H9 (cell line): ENCODE data around the gene SMTN. TPM values are rescaled to one million over a fixed set of nuclear protein-coding genes. Genes with fewer than 3 reads are reported as not detected.

Experiments used
- DNase-seq: peaks from one replicate; pipeline ENCODE4 v3.0.0-alpha.2; 2017
- H2AFZ ChIP-seq: one replicate; pipeline ENCODE4 v1.6.1; 2013; ENCODE audit warnings: mild to moderate bottlenecking, low read length, control low read depth, moderate library complexity
- H2AK5ac ChIP-seq: 2 replicates; pipeline ENCODE4 v1.6.1; 2013; ENCODE audit warnings: low read length, control low read depth, mixed read lengths; ENCODE audit not compliant: insufficient read length
- H2BK120ac ChIP-seq: one replicate; pipeline ENCODE4 v1.6.1; 2013; ENCODE audit warnings: low read depth, mild to moderate bottlenecking, low read length, control low read depth, inconsistent platforms; ENCODE audit not compliant: poor library complexity, severe bottlenecking
- H2BK12ac ChIP-seq: 2 replicates; pipeline ENCODE4 v1.6.1; 2013; ENCODE audit warnings: low read length, control low read depth, mixed read lengths, low read depth; ENCODE audit not compliant: insufficient read length
- H2BK15ac ChIP-seq: 2 replicates; pipeline ENCODE4 v1.6.1; 2013; ENCODE audit warnings: low read depth, low read length, control low read depth
- H2BK20ac ChIP-seq: one replicate; pipeline ENCODE4 v1.6.1; 2013; ENCODE audit warnings: low read depth, mild to moderate bottlenecking, low read length, control low read depth, inconsistent platforms; ENCODE audit not compliant: poor library complexity, severe bottlenecking
- H2BK5ac ChIP-seq: 2 replicates; pipeline ENCODE4 v1.6.1; 2013; ENCODE audit warnings: low read length, control low read depth, mixed read lengths; ENCODE audit not compliant: insufficient read length
- H3K14ac ChIP-seq: 2 replicates; pipeline ENCODE4 v1.6.1; 2013; ENCODE audit warnings: low read length, control low read depth; ENCODE audit not compliant: insufficient read depth
- H3K18ac ChIP-seq: 2 replicates; pipeline ENCODE4 v1.6.1; 2013; ENCODE audit warnings: low read depth, mild to moderate bottlenecking, mixed read lengths, low read length, control low read depth; ENCODE audit not compliant: insufficient read length
- H3K23ac ChIP-seq: 2 replicates; pipeline ENCODE4 v1.6.1; 2013; ENCODE audit warnings: low read length, control low read depth, mixed read lengths, low read depth; ENCODE audit not compliant: insufficient read length
- H3K23me2 ChIP-seq: 2 replicates; pipeline ENCODE4 v1.6.1; 2013; ENCODE audit warnings: low read depth, mild to moderate bottlenecking, mixed read lengths, low read length, control low read depth; ENCODE audit not compliant: insufficient read length, poor library complexity, severe bottlenecking
- H3K27ac ChIP-seq: 2 replicates; pipeline ENCODE4 v1.5.1; 2013; ENCODE audit warnings: low read length, control low read depth, mixed read lengths, low read depth; ENCODE audit not compliant: insufficient read length
- H3K27me3 ChIP-seq: 2 replicates; pipeline ENCODE4 v1.6.1; 2013; ENCODE audit warnings: low read length, control low read depth, inconsistent platforms; ENCODE audit not compliant: insufficient read depth
- H3K4ac ChIP-seq: 2 replicates; pipeline ENCODE4 v1.6.1; 2013; ENCODE audit warnings: low read depth, mild to moderate bottlenecking, control low read depth, inconsistent platforms, low read length, moderate library complexity
- H3K4me1 ChIP-seq: 2 replicates; pipeline ENCODE4 v1.6.1; 2013; ENCODE audit warnings: low read length, control low read depth, inconsistent platforms; ENCODE audit not compliant: insufficient read depth
- H3K4me2 ChIP-seq: 2 replicates; pipeline ENCODE4 v1.6.1; 2013; ENCODE audit warnings: low read length, control low read depth, mixed read lengths; ENCODE audit not compliant: insufficient read length, insufficient read depth
- H3K56ac ChIP-seq: 2 replicates; pipeline ENCODE4 v1.6.1; 2013; ENCODE audit warnings: low read depth, mild to moderate bottlenecking, mixed read lengths, low read length, control low read depth; ENCODE audit not compliant: insufficient read length
- H3K79me1 ChIP-seq: 2 replicates; pipeline ENCODE4 v1.6.1; 2013; ENCODE audit warnings: low read depth, mild to moderate bottlenecking, moderate library complexity, low read length, control low read depth, inconsistent platforms; ENCODE audit not compliant: insufficient read depth, poor library complexity, severe bottlenecking
- H3K79me2 ChIP-seq: 2 replicates; pipeline ENCODE4 v1.6.1; 2013; ENCODE audit warnings: low read length, control low read depth, inconsistent platforms; ENCODE audit not compliant: insufficient read depth
- H3K9ac ChIP-seq: 2 replicates; pipeline ENCODE4 v1.6.1; 2013; ENCODE audit warnings: low read length, control low read depth, mixed read lengths; ENCODE audit not compliant: insufficient read length; ENCODE audit errors: extremely low read depth
- H3K9me3 ChIP-seq: one replicate; pipeline ENCODE4 v1.6.1; 2013; ENCODE audit warnings: low read depth, low read length, inconsistent platforms; ENCODE audit not compliant: control insufficient read depth
- H3T11ph ChIP-seq: one replicate; pipeline ENCODE4 v1.6.1; 2013; ENCODE audit warnings: mild to moderate bottlenecking, low read length, control low read depth, inconsistent platforms
- H4K20me1 ChIP-seq: one replicate; pipeline ENCODE4 v1.6.1; 2013; ENCODE audit not compliant: control insufficient read depth, insufficient read length, insufficient read depth
- H4K5ac ChIP-seq: 2 replicates; pipeline ENCODE4 v1.6.1; 2013; ENCODE audit warnings: low read depth, mild to moderate bottlenecking, mixed read lengths, low read length, control low read depth; ENCODE audit not compliant: insufficient read length
- H4K8ac ChIP-seq: replicated peaks from 2 replicates; pipeline ENCODE4 v1.6.1; 2013; ENCODE audit warnings: low read length, control low read depth, mixed read lengths, low read depth; ENCODE audit not compliant: insufficient read length
- H4K91ac ChIP-seq: 2 replicates; pipeline ENCODE4 v1.6.1; 2013; ENCODE audit warnings: low read depth, mild to moderate bottlenecking, moderate library complexity, mixed read lengths, low read length, control low read depth; ENCODE audit not compliant: insufficient read length
- H3K27ac Mint-ChIP-seq, 3 experiments: 2 replicates in 2 of 3; 3 replicates in 1 of 3; pipeline ENCODE4 v1.8.0; 2020 to 2021; ENCODE audit warnings: mixed read lengths in 3 of 3, mild to moderate bottlenecking in 1 of 3, moderate library complexity in 1 of 3
- H3K27me3 Mint-ChIP-seq: 2 replicates; pipeline ENCODE4 v1.8.0; 2021; ENCODE audit warnings: low read depth, mild to moderate bottlenecking, moderate library complexity, mixed read lengths
- H3K36me3 Mint-ChIP-seq, 3 experiments: 2 replicates in 2 of 3; 3 replicates in 1 of 3; pipeline ENCODE4 v1.8.0; 2020 to 2021; ENCODE audit warnings: low read depth in 3 of 3, mixed read lengths in 3 of 3; ENCODE audit not compliant: insufficient read depth in 1 of 3
- H3K4me1 Mint-ChIP-seq, 2 experiments: 2 replicates each; pipeline ENCODE4 v1.8.0; 2020; ENCODE audit warnings: mixed read lengths in 2 of 2
- H3K4me3 Mint-ChIP-seq, 2 experiments: 2 replicates in 1 of 2; 3 replicates in 1 of 2; pipeline ENCODE4 v1.8.0; 2020 to 2021; ENCODE audit warnings: mild to moderate bottlenecking in 2 of 2, mixed read lengths in 2 of 2, moderate library complexity in 1 of 2
- H3K9me3 Mint-ChIP-seq, 2 experiments: 2 replicates in 1 of 2; 3 replicates in 1 of 2; pipeline ENCODE4 v1.8.0; 2020; ENCODE audit warnings: mild to moderate bottlenecking in 2 of 2, mixed read lengths in 2 of 2, moderate library complexity in 1 of 2
- CTCF ChIP-seq: fragments of 200-600 bp; sonication (generic); conservative IDR thresholded peaks from 3 replicates; pipeline ENCODE4 v1.8.0; 2021; ENCODE audit warnings: antibody characterized with exemption, mild to moderate bottlenecking
- WGBS: extraction: QIAGEN DNeasy Blood & Tissue Kit; methylation state at CpG from one replicate; pipeline ENCODE4 v1.1.7; 2013; ENCODE audit warnings: missing lambda C conversion rate, low lambda C conversion rate, mixed read lengths; ENCODE audit not compliant: insufficient read length; ENCODE audit errors: extremely low coverage; 5-methylcytosine and 5-hydroxymethylcytosine counted together
- total RNA-seq: library from RNA; stranded (reverse); gene quantifications from 2 replicates; pipeline ENCODE4 v1.2.1, GENCODE V29; 2021

Gene SMTN
- total RNA-seq, 1 experiment from 2014 or later: 23.4 TPM

GRCh38 chr22:31091106-31091975 lies 10.2 kb downstream of the SMTN start:
- Histone ChIP-seq H3K79me2 (no peaks in the 10 kb centered on the region), H2BK5ac (no peak overlapping the region), H3K4me2 (no peak overlapping the region), H4K20me1 (no peaks in the 10 kb centered on the region), H3T11ph (no peak overlapping the region), H2AK5ac (no peak overlapping the region), H3K9ac (no peak overlapping the region), H2BK120ac (no peak overlapping the region), H2BK15ac (no peak overlapping the region), H3K79me1 (no peaks in the 10 kb centered on the region), H3K9me3 (no peaks in the 10 kb centered on the region), H3K4me1 (no peaks in the 10 kb centered on the region), H2BK12ac (no peak overlapping the region), H3K56ac (no peak overlapping the region), H4K5ac (no peak overlapping the region), H3K27me3 (no peaks in the 10 kb centered on the region), H2AFZ (no peak overlapping the region), H2BK20ac (no peak overlapping the region), H4K91ac (no peak overlapping the region), H3K23ac (no peak overlapping the region), H3K4ac (no peak overlapping the region), H3K27ac (no peak overlapping the region), H3K23me2 (no peaks in the 10 kb centered on the region), H4K8ac (no peak overlapping the region), H3K14ac (no peak overlapping the region), H3K18ac (no peak overlapping the region)
- H3K9me3 Mint-ChIP-seq: no peaks in the 10 kb centered on the region
- DNase-seq: no peak
- no peaks in the 10 kb centered on the region for H3K27me3 Mint-ChIP-seq
- peaks cover 0 to 12% of the 10 kb centered on the region in 2 experiments; a peak in 3 of 4 replicates for H3K4me1 Mint-ChIP-seq
- peaks cover 0 to 4% (median 0%) of the 10 kb centered on the region in 3 experiments; a peak in 2 of 7 replicates for H3K36me3 Mint-ChIP-seq
- WGBS: no CpG with 5 or more reads among the region's 29 CpGs
- no peak overlapping the region for H3K27ac Mint-ChIP-seq
- H3K4me3 Mint-ChIP-seq: no peak overlapping the region
- no peak for TF ChIP-seq CTCF
